ENCODE results near the gene GTF2H1.
"Not testable (repeated sequence)": the region's sequence is repeated elsewhere in the genome, so short reads cannot be mapped to it uniquely, and the experiment has no call there.

Gene GTF2H1

GRCh38 chr11:18315893-18316292 is 6.5 kb upstream of the GTF2H1 start:
- no peak for DNase-seq

DNA sequence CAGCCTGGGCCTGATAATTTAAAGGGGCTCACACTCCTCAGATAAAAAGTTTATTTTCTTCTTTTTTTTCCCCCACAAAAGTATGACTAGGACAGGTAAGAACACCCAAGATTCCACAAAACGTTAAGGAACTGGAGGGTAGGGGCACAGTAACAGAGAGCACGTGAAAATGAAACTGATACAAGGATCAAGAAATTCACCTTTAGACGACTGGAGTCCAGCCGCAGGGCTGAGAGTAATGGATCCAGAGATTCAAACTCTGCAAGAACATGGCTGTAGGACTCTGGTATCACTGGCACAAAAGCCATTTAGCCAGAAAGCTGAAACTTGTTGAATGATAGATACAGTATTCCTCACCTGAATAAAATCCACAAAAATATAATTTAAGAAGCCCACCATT is 4.8 kb upstream of the GTF2H1 start:
- DNase-seq, result no peak

DNA sequence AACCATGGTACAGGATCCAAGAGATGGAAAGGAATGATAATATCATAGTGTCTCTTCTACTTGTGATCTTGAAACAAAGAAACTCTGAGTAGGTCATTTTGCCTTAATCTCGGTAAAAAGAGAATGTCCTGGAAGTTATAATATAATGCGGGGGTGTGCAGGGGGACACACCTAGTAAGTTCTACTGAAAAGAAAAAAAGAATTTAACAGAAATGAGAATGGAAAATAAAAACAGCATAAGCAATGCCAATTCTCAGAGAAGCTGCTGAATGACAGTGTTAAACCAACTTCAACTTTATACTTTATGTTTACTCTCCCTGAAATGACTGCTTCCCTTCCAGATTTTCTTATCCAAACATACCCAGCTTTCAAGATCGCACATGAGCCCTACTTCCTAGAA is 2.5 kb upstream of the GTF2H1 start:
- DNase-seq, result no peak

- DNase-seq, result no peak
Observed at GRCh38 chr11:18320617-18321016, 1.8 kb upstream of the GTF2H1 start.

DNA sequence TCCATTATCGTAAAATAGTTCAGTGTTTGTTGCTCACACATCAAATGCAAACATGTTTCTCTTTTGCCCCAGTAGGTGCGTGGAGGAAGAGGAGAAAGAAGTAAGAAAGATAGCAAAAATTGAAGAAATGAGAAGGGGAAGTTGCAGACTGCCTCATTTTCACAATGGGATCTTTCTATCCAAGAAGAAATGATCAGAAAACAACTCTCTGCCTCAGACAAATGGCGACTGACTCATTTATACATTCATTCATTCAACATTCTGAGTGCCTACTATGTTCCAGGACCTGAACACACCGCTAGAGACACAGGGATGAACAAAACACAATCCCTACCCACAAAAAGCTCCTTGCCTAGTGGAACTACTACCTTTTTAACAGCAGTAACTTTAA is 794 bp upstream of the GTF2H1 start:
- no peak for DNase-seq

DNA sequence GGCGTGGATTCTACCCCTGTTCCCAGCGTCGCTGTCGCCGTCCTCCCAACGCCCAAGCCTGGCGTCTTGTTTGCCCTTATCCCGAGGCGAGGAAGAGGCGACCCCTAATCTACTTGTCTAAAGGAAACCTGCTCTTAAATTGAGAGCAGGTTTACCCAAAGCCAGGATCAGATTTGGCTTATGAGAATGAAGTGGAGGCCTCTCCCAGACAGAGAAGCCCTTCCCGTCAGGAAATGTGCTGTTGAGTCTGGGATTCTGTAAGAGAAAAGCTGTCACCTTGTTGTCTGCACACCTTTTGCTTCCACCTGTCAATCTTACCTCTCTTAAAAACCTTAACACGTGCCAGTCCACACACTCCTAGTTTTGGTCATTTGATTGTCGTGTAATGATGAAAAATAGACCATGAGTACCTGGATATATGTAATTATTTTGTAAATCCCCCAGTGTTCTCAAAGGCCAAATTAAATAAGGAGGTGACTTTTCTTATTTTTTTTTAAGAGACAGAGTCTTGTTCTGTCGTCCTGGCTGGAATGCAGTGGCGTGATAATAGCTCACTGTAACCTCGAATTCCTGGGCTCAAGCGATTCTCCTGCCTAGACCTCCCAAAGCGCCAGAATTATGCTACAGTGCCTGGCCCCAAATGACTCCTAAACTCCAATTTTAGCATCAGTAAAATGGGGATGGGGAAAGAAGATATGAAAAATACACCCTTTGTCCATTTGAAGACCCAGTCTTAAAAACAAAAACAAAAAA is 627 bp downstream of the GTF2H1 start:
- DNase-seq, result peak; percentile 18

DNA sequence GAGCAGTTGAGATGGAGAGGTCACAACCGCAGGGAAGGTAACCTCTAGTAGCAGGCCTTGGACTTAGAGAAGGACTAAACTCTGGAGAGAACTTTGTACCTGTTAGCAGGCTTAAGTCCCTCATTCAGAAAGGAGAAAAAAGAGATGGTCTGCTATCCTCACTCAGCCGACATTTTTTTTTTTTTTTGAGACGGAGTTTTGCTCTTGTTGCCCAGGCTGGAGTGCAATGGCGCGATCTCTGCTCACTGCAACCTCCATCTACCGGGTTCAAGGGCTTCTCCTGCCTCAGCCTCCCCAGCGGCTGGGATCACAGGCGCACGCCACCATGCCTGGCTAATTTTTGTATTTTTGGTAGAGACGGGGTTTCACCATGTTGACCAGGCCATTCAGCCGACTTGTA is 1.5 kb downstream of the GTF2H1 start:
- DNase-seq, result not testable (repeated sequence)

- no peak for DNase-seq
Observed at GRCh38 chr11:18324381-18324780, 2.0 kb downstream of the GTF2H1 start.

DNA sequence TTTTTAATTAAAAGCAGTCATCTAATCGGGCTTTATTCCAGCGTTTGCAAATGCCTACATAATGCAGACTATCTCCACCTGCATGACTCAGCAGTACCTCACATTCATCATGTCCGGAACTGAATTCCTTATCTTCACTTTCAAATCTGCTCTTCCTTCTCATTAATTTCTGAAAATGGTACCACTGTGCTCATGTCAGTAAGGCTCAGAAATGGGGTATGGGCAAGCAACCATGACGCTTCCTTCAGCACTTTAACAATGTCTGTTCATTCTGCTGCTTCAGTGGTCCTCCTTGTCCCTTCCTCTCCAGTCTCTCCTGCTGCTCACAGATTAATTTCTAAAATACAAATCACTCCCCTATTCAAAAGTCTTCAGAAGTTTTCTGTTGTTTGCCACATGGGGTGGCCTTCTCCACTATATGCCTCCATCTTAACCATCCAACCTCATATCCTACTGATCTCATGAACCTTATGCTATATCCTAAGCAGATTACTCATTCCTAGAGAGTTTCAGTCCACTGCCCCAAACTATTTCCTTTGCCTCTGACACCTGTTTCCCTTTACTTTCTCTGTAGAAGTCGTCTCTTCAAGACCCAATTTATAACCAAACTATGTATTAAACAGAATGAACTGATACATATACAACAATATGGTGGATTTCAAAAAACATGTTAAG is 7.0 kb downstream of the GTF2H1 start:
- DNase-seq, result no peak

DNA sequence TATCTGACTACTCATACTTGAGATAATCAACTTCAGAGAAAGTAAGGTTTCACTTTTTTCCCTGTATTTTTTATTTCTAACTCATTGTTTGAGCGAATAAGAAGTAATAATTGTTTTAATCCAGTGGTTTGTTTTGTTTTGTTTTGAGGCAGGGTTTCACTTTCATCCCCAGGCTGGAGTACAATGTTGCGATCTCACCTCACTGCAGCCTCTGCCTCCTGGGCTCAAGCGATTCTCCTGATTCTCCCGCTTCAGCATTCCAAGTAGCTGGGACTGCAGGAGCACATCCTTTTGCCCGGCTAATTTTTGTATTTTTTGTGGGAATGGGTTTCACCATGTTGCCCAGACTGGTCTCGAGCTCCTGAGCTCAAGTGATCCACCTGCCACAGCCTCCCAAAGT is 8.6 kb downstream of the GTF2H1 start:
- DNase-seq, result no peak

GRCh38 chr11:18332302-18332701 is 9.9 kb downstream of the GTF2H1 start:
- DNase-seq, result no peak

GRCh38 chr11:18332891-18333290 is 10.5 kb downstream of the GTF2H1 start:
- DNase-seq, result no peak

- DNase-seq, result no peak
Observed at GRCh38 chr11:18347471-18348125, 25.2 kb downstream of the GTF2H1 start.

GRCh38 chr11:18352581-18352980 is 30.2 kb downstream of the GTF2H1 start:
- no peak for DNase-seq

DNA sequence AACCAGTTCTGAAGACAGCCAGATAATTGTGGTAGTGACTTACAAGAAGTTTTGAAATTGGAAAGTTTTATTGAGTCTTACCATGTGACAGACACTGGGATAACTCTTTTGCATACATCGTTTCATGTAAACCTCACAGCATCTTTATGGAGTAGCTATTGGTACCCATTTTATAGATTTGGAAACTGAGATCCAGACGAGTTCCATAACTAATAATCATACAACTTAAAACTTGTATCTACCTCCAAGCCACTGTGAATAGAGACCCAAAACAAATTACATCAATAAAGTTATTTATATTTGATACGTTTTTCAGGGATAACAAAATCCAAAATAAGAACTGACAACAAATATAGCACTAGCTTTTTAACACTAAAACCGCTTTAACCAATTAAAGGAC is 36.3 kb downstream of the GTF2H1 start:
- no peak for DNase-seq

DNA sequence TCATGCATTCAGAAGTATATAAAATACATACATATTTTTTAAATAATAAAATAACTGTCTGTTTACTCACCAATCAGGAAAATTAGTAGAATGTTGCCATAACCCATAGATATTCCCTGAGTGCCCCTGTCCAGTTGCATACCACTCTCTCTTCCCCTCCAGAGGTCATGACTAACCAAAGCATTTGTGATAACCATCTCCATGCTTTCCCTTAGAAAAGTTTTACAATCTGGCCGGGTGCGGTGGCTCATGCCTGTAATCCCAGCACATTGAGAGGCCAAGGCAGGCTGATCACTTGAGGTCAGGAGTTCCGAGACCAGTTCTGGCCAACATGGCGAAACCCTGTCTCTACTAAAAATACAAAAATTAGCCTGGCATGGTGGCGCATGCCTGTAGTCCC is 38.8 kb downstream of the GTF2H1 start:
- DNase-seq, result no peak

GRCh38 chr11:18364495-18365073 is 42.2 kb downstream of the GTF2H1 start:
- no peak for DNase-seq

GRCh38 chr11:18365741-18366140 is 43.4 kb downstream of the GTF2H1 start:
- DNase-seq, result no peak

- DNase-seq, result no peak
Observed at GRCh38 chr11:18366286-18366685, 43.9 kb downstream of the GTF2H1 start.

- DNase-seq, result no peak
Observed at GRCh38 chr11:18367431-18367830, 45.1 kb downstream of the GTF2H1 start.

DNA sequence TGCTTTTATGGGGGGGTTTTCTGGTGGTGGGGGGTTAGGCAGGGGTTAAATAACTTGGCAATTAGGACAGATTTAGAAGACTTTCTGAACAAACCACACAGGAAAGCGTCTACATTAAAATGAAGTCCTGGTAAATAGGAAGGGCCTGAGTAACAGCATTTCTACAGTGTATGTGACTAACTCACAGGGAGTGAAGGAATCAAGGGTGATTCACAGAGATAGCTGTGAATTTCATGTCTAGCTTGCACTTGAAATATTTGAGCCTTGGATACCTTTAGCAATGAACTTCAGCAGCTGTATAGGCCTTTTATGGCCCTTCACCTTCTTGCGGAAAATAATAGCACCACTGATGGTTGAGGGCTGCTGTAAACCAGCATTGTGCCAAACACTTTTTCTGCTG is 45.9 kb downstream of the GTF2H1 start:
- DNase-seq, result no peak

DNA sequence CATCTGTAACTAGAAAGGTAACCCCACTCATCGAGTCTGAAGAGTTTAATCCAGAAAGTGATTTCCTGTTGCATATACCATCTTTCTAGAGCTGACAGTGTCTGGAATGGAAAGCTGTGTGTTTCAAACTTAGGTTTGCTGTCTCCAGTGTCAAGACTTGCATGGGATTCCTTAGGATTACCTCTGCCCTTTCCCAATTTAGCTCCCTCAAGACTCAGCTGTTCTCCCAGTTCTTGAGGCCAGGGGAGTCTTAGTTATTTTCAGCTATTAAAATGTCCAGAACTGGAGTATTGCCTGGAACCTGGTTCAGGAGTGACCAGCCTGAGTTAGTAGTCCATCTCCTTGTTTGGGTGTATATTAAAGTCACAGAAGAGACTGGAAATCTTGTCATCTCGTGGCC is 47.0 kb downstream of the GTF2H1 start:
- DNase-seq, result no peak

DNA sequence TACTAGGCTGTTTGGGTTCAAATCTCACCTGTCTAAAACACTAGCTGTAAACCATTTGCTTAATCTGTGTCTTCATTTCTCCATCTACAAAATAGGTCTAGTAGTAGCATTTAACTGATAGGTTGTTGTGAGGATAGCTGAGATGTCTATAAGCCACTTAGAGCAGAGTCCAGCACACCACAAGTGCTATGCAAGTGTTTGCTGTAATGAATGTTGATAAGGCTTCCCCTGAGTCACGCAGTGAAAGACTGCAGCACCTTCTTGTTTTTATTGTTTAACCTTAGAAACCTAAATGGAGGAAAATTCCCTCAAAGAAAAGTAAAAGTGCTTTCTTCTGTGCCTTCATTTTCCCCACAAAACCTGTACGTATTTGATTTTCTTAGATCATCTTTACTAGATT is 48.9 kb downstream of the GTF2H1 start:
- no peak for DNase-seq
